ENCODE data around the gene TMBIM4. TPM values are rescaled to one million over a fixed set of nuclear protein-coding genes. Genes with fewer than 3 reads are reported as not detected.

Gene TMBIM4
- polyA plus RNA-seq, 1 of the 3 experiments (the other 2 are of a cell fraction), result 68.5 TPM

GRCh38 chr12:66162701-66163100 is 7.1 kb downstream of the TMBIM4 start:
- Histone ChIP-seq H3K36me3 (replicated peaks in 1 of 2; ENCODE audit: control insufficient read depth in 1 of 2, insufficient read depth in 2 of 2, low read length in 1 of 2) (peaks cover 9 to 38% of the 10 kb centered on the region in 2 experiments), H3K4me1 (ENCODE audit: control insufficient read depth in 1 of 2, insufficient read depth in 2 of 2, low read depth in 1 of 2, low read length in 1 of 2) (no peaks in the 10 kb centered on the region; a peak in 1 of 4 replicates), H3K4me3 (ENCODE audit: low read depth in 2 of 2, low read length in 1 of 2) (no peak overlapping the region), H3K79me2 (ENCODE audit: insufficient read depth) (peaks cover 81% of the 10 kb centered on the region), H3K9ac (no peak overlapping the region), H4K20me1 (ENCODE audit: insufficient read depth) (no peaks in the 10 kb centered on the region; the same call in 1 of the 2 replicates), H3K27me3 (ENCODE audit: insufficient read depth) (no peaks in the 10 kb centered on the region), H3K4me2 (no peak overlapping the region), H3K9me2 (no peaks in the 10 kb centered on the region), H3K27ac (ENCODE audit: low read depth in 2 of 2, low read length in 1 of 2) (no peak overlapping the region), H2AFZ (ENCODE audit: low read depth) (no peak overlapping the region), H3F3A (replicated peaks; ENCODE audit: insufficient read depth) (no peaks in the 10 kb centered on the region), H3K9me3 (no peaks in the 10 kb centered on the region)
- POLR2A ChIA-PET, result no interaction called here
- CTCF ChIA-PET, result interaction anchor here (1.0 kb wide), 1 partner anchor 17 kb away, joined by 3 read pairs; no protein-coding TSS in a partner anchor
- no peak for DNase-seq
- TF ChIP-seq FOXJ3 (CRISPR knock-in tag; IDR thresholded peaks at IDR 0.05) (no peak), YY1 (IDR thresholded peaks at IDR 0.05; ENCODE audit: low read depth) (no peak), PBX3 (IDR thresholded peaks at IDR 0.05) (no peak), TAF1 (IDR thresholded peaks at IDR 0.05; ENCODE audit: borderline replicate concordance, low read depth, low read length) (no peak), ZBTB33 (IDR thresholded peaks at IDR 0.05; ENCODE audit: borderline replicate concordance, low read depth) (no peak), USF1 (IDR thresholded peaks at IDR 0.05; ENCODE audit: borderline replicate concordance, low read depth) (no peak), REST (IDR thresholded peaks at IDR 0.05; ENCODE audit: low read depth, low read length) (no peak), POLR2AphosphoS5 (IDR thresholded peaks at IDR 0.05; ENCODE audit: low read depth, low read length) (no peak), SMC3 (IDR thresholded peaks at IDR 0.05; ENCODE audit: low read depth, low read length) (no peak), FOXM1 (IDR thresholded peaks at IDR 0.05; ENCODE audit: low read depth) (no peak), RFX5 (IDR thresholded peaks at IDR 0.05; ENCODE audit: low read length) (no peak), FOSL2 (IDR thresholded peaks at IDR 0.05; ENCODE audit: borderline replicate concordance, low read depth) (no peak), RXRA (IDR thresholded peaks at IDR 0.05; ENCODE audit: borderline replicate concordance, low read depth) (no peak), RAD21 (IDR thresholded peaks at IDR 0.05; ENCODE audit: low read length) (no peak), EZH2phosphoT487 (IDR thresholded peaks at IDR 0.05; ENCODE audit: borderline replicate concordance, low read depth) (no peak), USF2 (IDR thresholded peaks at IDR 0.05; ENCODE audit: borderline replicate concordance, low read depth, low read length) (no peak)
- TF ChIP-seq, protein P1, sequence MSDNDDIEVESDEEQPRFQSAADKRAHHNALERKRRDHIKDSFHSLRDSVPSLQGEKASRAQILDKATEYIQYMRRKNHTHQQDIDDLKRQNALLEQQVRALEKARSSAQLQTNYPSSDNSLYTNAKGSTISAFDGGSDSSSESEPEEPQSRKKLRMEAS (IDR thresholded peaks at IDR 0.05; ENCODE audit: low read depth), result no peak
- TF ChIP-seq, protein P2, sequence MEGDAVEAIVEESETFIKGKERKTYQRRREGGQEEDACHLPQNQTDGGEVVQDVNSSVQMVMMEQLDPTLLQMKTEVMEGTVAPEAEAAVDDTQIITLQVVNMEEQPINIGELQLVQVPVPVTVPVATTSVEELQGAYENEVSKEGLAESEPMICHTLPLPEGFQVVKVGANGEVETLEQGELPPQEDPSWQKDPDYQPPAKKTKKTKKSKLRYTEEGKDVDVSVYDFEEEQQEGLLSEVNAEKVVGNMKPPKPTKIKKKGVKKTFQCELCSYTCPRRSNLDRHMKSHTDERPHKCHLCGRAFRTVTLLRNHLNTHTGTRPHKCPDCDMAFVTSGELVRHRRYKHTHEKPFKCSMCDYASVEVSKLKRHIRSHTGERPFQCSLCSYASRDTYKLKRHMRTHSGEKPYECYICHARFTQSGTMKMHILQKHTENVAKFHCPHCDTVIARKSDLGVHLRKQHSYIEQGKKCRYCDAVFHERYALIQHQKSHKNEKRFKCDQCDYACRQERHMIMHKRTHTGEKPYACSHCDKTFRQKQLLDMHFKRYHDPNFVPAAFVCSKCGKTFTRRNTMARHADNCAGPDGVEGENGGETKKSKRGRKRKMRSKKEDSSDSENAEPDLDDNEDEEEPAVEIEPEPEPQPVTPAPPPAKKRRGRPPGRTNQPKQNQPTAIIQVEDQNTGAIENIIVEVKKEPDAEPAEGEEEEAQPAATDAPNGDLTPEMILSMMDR (IDR thresholded peaks at IDR 0.05), result no peak
- WGBS (ENCODE audit: low lambda C conversion rate), result 85% methylated on average over 2 of the region's 2 CpGs
